Fibroblast of pulmonary artery (primary cell): ENCODE measurements around the gene CXCL1.
A peak's percentile ranks its signal among the peaks of the same experiment; 100 is the strongest.
"Not testable (repeated sequence)": the region's sequence is repeated elsewhere in the genome, so short reads cannot be mapped to it uniquely, and the experiment has no call there.

Experiments used
- DNase-seq: peaks from one replicate; pipeline ENCODE4 v3.0.0-alpha.2; 2010; ENCODE audit warnings: low read depth
- H3K4me3 ChIP-seq: replicated peaks from 2 replicates; pipeline ENCODE4 v1.5.1; 2011; ENCODE audit warnings: low read depth, mild to moderate bottlenecking, control low read depth, low read length, moderate library complexity
- TF ChIP-seq, protein P1 (sequence below): IDR thresholded peaks from 2 replicates; pipeline ENCODE4 v1.5.1; 2011; ENCODE audit warnings: mild to moderate bottlenecking, control low read depth, low read length, inconsistent platforms; ENCODE audit errors: missing control alignments

CXCL1 gene

DNA sequence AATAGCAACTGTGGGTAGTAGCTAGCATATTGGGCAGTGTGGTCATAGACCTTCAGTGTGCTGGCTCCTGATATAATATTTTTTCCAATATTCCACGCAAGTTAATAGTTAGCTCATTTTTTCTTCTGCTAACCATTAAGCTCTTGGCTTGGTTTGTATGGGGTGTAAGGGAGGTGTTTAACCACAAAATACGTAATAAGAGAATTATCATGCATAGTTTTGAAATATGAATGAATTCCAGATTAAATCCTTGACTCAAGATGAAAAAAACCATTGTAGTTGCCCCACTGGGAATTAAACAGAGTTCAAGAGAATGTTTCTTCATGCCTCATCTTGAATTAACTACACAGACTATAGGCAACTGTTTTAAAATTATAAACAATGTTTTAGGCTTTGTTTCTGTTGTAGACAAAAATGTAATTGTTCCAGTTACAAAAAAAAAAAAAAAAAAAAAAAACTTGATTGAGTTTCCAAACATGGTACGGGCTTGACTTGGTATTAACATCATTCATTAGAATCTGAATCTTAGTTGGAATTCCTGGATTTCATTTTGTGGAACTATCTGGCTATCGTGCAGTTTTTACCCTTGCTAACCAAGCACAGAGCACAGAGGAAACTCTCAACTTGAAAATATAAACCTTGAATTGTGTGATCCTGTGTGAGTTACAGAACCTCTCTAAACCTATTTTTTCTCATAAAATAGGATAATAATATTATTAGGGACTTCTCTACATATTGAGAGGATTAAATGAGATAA lies 28.4 kb downstream of the CXCL1 start:
- peak; percentile 93 for DNase-seq
- TF ChIP-seq, protein P1, sequence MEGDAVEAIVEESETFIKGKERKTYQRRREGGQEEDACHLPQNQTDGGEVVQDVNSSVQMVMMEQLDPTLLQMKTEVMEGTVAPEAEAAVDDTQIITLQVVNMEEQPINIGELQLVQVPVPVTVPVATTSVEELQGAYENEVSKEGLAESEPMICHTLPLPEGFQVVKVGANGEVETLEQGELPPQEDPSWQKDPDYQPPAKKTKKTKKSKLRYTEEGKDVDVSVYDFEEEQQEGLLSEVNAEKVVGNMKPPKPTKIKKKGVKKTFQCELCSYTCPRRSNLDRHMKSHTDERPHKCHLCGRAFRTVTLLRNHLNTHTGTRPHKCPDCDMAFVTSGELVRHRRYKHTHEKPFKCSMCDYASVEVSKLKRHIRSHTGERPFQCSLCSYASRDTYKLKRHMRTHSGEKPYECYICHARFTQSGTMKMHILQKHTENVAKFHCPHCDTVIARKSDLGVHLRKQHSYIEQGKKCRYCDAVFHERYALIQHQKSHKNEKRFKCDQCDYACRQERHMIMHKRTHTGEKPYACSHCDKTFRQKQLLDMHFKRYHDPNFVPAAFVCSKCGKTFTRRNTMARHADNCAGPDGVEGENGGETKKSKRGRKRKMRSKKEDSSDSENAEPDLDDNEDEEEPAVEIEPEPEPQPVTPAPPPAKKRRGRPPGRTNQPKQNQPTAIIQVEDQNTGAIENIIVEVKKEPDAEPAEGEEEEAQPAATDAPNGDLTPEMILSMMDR = no peak
- H3K4me3 ChIP-seq = no peak overlapping the region

DNA sequence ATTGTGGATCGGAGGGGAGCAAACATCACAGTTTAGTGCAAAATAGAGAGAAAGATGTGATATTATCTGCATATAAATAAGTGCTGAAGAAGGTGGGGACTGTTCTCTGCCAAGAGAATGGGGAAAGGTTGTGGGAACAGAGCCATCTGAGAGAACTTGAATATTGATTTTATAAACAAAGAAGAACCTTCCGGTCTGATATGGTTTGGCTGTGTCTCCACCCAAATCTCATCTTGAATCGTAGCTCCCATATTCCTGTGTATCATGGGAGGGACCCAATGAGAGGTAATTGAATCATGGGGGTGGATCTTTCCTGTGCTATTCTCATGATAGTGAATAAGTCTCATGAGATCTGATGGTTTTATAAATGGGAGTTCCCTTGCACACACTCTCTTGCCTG lies 30.1 kb downstream of the CXCL1 start:
- not testable (repeated sequence) for H3K4me3 ChIP-seq, DNase-seq

DNA sequence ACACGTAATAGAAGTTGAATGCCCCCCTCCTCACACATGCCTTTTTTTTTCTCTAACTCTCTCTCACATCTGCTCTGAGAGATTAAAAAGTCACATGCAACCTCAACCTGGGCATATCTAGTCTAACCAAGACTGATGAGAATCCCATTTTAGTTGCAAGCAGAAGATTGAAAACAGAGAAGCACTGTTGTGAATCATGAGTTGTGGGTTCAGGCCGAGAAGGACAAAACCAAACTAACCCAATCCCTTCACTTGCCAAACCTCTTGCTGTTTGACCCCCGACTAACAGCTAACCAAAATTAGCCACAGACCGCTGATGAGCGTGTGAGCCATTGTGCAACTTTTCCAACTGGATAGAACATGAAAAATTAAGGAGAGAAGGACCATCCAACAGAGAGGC lies 31.8 kb downstream of the CXCL1 start:
- TF ChIP-seq, protein P1 = no peak
- no peak for DNase-seq
- no peak overlapping the region for H3K4me3 ChIP-seq

DNA sequence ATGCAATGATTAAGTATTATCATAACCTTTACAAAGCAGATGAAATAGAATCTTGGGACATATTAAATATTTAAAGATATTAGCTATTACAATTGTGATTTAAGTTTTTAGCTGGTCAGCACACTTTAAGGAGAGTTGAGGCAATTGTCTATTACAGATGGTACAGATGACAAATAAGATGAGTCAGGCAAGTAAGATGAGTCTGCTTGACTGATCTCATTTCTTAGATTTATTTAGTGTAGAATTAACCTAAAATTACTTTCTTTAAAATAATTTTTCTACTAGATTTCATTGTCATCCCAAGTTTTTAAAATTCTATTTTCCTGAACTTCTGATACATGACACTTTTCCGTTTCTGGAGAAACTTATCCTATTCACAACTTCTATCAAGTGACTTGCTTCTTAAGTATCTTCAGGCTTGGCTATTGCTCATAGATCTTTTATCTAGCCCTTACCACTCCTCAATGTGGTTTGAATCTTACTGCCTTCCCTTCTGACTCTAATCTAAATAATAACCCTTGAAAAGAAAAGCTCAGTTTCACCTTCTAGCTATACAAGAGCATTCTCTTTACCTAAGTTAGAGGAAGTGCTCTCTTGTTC lies 32.9 kb downstream of the CXCL1 start:
- no peak for DNase-seq
- H3K4me3 ChIP-seq = no peak overlapping the region
- TF ChIP-seq, protein P1 = no peak

DNA sequence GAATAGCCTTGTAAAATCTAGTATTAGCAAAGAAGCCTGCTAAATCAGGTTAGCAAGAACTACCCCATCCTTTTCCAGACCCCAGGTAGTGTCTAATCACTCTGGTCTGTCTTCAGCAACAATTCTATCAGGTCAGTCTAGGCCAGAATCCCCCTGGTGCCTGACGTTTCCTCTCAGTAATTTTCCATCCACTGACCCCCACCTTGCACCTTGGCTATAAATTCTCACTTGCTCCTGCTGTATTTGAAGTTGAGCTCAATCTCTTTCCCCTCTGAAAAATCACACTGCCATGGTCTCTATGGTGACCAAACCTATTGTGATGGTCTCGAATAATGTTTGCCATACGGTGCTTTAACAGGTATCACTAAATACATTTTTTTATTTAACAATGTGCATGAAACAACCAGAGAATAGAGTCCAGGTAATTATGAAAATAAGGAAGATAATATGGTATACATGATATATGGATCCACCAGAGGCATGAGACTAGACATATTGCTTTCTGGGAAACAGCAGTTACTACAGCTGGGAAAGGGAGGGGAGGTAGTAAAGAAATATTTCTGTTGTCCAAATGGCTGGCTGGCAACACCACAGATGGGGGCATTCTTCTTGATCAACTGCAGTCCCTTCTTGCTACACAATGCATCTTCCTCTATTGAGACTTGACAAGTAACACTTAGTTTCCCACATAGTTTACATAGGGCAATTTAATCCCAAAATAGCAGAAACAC lies 33.8 kb downstream of the CXCL1 start:
- TF ChIP-seq, protein P1 = no peak
- no peak for DNase-seq
- no peak overlapping the region for H3K4me3 ChIP-seq

DNA sequence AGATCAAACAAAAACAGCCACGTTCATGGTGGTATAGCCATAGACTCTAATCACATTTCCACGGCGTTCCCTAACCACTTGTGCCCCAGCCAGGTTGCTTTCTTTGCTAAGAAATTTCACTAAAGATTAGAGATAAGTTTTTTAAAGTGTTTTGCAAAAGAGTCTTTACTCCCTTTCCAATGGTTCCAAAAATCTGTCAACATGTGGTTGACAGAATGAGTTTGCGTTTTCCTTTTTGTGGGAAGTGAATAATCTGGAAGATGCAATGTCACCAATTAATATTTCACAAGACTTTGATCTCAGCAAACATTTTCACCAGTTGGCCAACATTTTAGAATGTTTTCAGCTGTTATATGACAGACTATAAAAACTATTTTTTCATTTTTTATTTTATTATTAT lies 35.3 kb downstream of the CXCL1 start:
- TF ChIP-seq, protein P1 = no peak
- H3K4me3 ChIP-seq = no peak overlapping the region
- peak; percentile 96 for DNase-seq

DNA sequence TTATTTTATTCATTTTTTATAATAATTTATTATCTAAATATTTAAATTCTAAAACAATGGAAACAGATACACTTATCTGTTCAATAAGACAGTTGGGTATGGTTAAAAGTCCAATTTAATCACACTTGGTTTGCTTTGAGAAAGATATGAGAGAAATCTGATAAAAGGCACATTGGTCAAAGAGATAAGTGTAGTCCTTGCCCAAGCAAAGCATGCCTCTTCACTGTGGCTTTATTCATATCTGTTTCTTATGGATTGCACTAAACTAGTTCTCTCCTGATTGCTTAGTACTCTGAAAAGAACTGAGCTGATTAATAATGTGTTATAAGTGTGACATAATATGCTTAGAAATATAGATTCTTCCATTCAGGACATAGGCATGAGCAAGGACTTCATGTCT lies 39.8 kb downstream of the CXCL1 start:
- DNase-seq = no peak
- TF ChIP-seq, protein P1 = no peak
- H3K4me3 ChIP-seq = no peak overlapping the region
